OCI-LY1 (cell line): Measurements from ENCODE around the gene DIDO1.

Experiments
- H2AFZ ChIP-seq: fragments of 200-600 bp; sonication (generic), shearing (Covaris generic); 2 replicates; pipeline ENCODE4 v1.6.0; 2014; ENCODE audit warnings: antibody characterized with exemption, mild to moderate bottlenecking, low read length
- H3F3A ChIP-seq: fragments of 200-600 bp; sonication (generic), shearing (Covaris generic); 2 replicates; pipeline ENCODE4 v1.6.0; 2014; ENCODE audit warnings: mild to moderate bottlenecking, antibody characterized with exemption, low read length, moderate library complexity; ENCODE audit not compliant: insufficient read depth
- H3K27ac ChIP-seq: fragments of 200-600 bp; sonication (generic); 2 replicates; pipeline ENCODE4 v1.5.1; 2014; ENCODE audit warnings: low read length, mixed run types, mild to moderate bottlenecking, low read depth; ENCODE audit not compliant: poor library complexity, severe bottlenecking
- H3K27me3 ChIP-seq: fragments of 200-600 bp; sonication (generic); 2 replicates; pipeline ENCODE4 v1.6.0; 2014; ENCODE audit warnings: antibody characterized with exemption, mild to moderate bottlenecking, low read length, moderate library complexity; ENCODE audit not compliant: insufficient read depth
- H3K36me3 ChIP-seq: fragments of 200-600 bp; sonication (generic); 2 replicates; pipeline ENCODE4 v1.6.1; 2014; ENCODE audit warnings: mild to moderate bottlenecking, antibody characterized with exemption, low read length, moderate library complexity, mixed read lengths; ENCODE audit not compliant: insufficient read depth
- H3K4me1 ChIP-seq: fragments of 200-600 bp; sonication (generic); 2 replicates; pipeline ENCODE4 v1.5.1; 2014; ENCODE audit warnings: mild to moderate bottlenecking, low read length, moderate library complexity; ENCODE audit not compliant: insufficient read depth, severe bottlenecking
- H3K4me2 ChIP-seq: fragments of 200-600 bp; sonication (generic), shearing (Covaris generic); 2 replicates; pipeline ENCODE4 v1.6.1; 2014; ENCODE audit warnings: low read length
- H3K4me3 ChIP-seq: fragments of 200-600 bp; sonication (generic); 2 replicates; pipeline ENCODE4 v1.5.1; 2014; ENCODE audit warnings: low read length, low read depth, mild to moderate bottlenecking, mixed read lengths; ENCODE audit not compliant: poor library complexity, severe bottlenecking
- H3K79me2 ChIP-seq: fragments of 200-600 bp; shearing (Covaris generic); 2 replicates; pipeline ENCODE4 v1.6.1; 2016; ENCODE audit warnings: mixed run types, low read length, mixed read lengths; ENCODE audit not compliant: insufficient read depth
- H3K9ac ChIP-seq: fragments of 200-600 bp; sonication (generic), shearing (Covaris generic); 2 replicates; pipeline ENCODE4 v1.6.1; 2014; ENCODE audit warnings: mild to moderate bottlenecking, low read length, mixed read lengths
- H3K9me2 ChIP-seq: fragments of 200-600 bp; sonication (generic), shearing (Covaris generic); 2 replicates; pipeline ENCODE4 v1.6.1; 2014; ENCODE audit warnings: low read depth, mild to moderate bottlenecking, low read length, mixed read lengths
- H3K9me3 ChIP-seq: fragments of 200-600 bp; shearing (Covaris generic); 2 replicates; pipeline ENCODE4 v1.6.1; 2014; ENCODE audit warnings: low read length, mixed read lengths
- H4K20me1 ChIP-seq: fragments of 200-600 bp; sonication (generic), shearing (Covaris generic); 2 replicates; pipeline ENCODE4 v1.6.0; 2016; ENCODE audit warnings: mild to moderate bottlenecking, low read length; ENCODE audit not compliant: insufficient read depth
- CTCF ChIP-seq: fragments of 200-600 bp; sonication (generic), shearing (Covaris generic); IDR thresholded peaks from 2 replicates; pipeline ENCODE4 v1.5.1; 2017; ENCODE audit warnings: mild to moderate bottlenecking, antibody characterized with exemption, low read length, moderate library complexity, mixed read lengths
- EZH2 ChIP-seq: fragments of 200-600 bp; sonication (generic), shearing (Covaris generic); IDR thresholded peaks from 2 replicates; pipeline ENCODE4 v1.8.0; 2017; ENCODE audit warnings: borderline replicate concordance, mixed run types, mild to moderate bottlenecking, antibody characterized with exemption, low read length, moderate library complexity, mixed read lengths

The DIDO1 gene

GRCh38 chr20:62843656-62844055 lies 82.6 kb downstream of the DIDO1 start:
- Histone ChIP-seq H3K27me3 (no peaks in the 10 kb centered on the region), H3K9me2 (no peaks in the 10 kb centered on the region), H3F3A (no peaks in the 10 kb centered on the region), H4K20me1 (no peaks in the 10 kb centered on the region), H3K27ac (no peak overlapping the region), H3K9me3 (no peaks in the 10 kb centered on the region), H3K4me2 (no peak overlapping the region), H3K4me3 (no peak overlapping the region), H3K4me1 (peaks cover 12% of the 10 kb centered on the region), H2AFZ (no peak overlapping the region), H3K79me2 (no peaks in the 10 kb centered on the region), H3K9ac (no peak overlapping the region), H3K36me3 (peaks cover 41% of the 10 kb centered on the region)
- no peak for TF ChIP-seq EZH2
- TF ChIP-seq CTCF, result no peak

- no peak overlapping the region for H3K4me2 ChIP-seq
- H2AFZ ChIP-seq, result no peak overlapping the region
- H3K27ac ChIP-seq, result no peak overlapping the region
- no peaks in the 10 kb centered on the region for H3K9me2 ChIP-seq
- peaks cover 38% of the 10 kb centered on the region for H3K36me3 ChIP-seq
- no peaks in the 10 kb centered on the region for H3F3A ChIP-seq
- H3K4me3 ChIP-seq, result no peak overlapping the region
- H3K4me1 ChIP-seq, result peaks cover 27% of the 10 kb centered on the region
- no peak for TF ChIP-seq EZH2
- no peak for TF ChIP-seq CTCF
- no peak overlapping the region for H3K9ac ChIP-seq
- no peaks in the 10 kb centered on the region for H3K79me2 ChIP-seq
- no peaks in the 10 kb centered on the region for H4K20me1 ChIP-seq
- no peaks in the 10 kb centered on the region for H3K9me3 ChIP-seq
- H3K27me3 ChIP-seq, result no peaks in the 10 kb centered on the region
Measured at GRCh38 chr20:62841705-62842212, 84.5 kb downstream of the DIDO1 start.

DNA sequence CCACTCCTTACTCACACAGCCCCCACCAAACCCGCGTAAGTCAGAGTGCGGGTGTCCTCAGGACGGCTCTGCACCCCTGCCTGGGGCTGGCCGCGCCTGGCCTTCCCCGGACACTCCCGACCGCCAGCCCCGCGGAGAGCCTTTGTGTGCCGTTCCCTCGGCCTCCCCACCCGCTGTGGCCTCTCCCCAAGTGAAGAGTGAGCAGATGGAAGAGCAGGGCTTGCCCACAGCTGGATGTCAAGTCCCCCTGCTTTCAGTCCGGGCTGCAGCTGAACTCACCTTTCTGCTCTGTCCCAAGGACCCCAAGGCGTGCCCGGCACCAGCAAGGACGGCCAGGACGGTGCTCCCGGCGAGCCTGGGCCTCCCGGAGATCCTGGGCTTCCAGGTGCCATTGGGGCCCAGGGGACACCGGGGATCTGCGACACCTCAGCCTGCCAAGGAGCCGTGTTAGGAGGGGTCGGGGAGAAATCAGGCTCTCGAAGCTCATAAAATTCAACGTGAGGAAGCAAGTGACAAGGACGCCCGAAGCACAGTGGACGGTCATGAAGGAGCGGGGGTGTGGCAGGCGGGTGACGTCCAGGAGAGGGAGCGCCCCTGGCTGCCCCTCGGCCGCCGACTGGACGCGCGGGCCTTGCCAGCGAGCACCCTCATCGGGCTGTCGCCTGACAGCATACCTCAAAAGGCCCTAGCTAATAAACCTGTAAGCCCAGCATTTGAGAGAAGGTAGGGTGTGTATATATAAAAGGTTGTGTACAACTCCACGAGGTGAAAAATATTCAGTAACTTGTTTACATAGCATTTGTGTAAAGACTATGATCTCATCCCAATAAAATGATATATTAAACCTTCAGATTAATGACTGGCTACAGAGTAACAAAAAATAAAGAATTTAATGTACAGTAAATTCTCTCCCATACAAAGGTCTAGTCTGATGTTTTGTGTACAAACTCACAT lies 85.8 kb downstream of the DIDO1 start:
- Histone ChIP-seq H2AFZ (no peak overlapping the region), H3K4me1 (peaks cover 27% of the 10 kb centered on the region), H3K27me3 (no peaks in the 10 kb centered on the region), H4K20me1 (no peaks in the 10 kb centered on the region), H3K9me3 (no peaks in the 10 kb centered on the region), H3K9me2 (no peaks in the 10 kb centered on the region), H3K36me3 (peaks cover 28% of the 10 kb centered on the region), H3K27ac (peak overlapping the region; percentile 97), H3K4me3 (no peak overlapping the region), H3F3A (no peaks in the 10 kb centered on the region), H3K79me2 (no peaks in the 10 kb centered on the region), H3K4me2 (no peak overlapping the region), H3K9ac (no peak overlapping the region)
- TF ChIP-seq EZH2 (no peak), CTCF (no peak)
